GM18519 (cell line): ENCODE data around the gene TRPM4.
"Not testable (repeated sequence)": the region's sequence is repeated elsewhere in the genome, so short reads cannot be mapped to it uniquely, and the experiment has no call there.

Source experiments
- ATAC-seq: cut with Tn5 transposase; IDR thresholded peaks from one replicate; pipeline ENCODE4 v1.9.1; 2021; ENCODE audit warnings: mild to moderate bottlenecking, moderate library complexity; ENCODE audit not compliant: unreplicated experiment, low FRiP score

TRPM4 gene

DNA sequence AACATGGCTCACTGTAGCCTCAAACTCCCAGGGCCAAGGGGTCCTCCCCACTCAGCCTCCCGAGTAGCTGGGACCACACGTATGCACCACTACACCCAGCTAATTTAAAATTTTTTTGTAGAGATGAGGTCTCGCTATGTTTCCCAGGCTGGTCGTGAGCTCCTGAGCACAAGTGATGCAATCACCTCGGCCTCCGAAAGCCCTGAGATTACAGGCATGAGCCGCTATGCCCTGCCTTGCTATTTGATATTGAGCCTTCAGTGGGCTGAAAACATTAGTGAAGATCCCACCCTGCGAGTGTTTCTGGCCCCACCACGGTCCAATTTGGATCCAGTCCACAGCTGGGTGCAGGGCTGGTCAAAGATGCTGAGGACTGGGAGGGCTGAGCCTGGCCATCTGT, 65.9 kb downstream of the TRPM4 start:
- no peak for ATAC-seq

DNA sequence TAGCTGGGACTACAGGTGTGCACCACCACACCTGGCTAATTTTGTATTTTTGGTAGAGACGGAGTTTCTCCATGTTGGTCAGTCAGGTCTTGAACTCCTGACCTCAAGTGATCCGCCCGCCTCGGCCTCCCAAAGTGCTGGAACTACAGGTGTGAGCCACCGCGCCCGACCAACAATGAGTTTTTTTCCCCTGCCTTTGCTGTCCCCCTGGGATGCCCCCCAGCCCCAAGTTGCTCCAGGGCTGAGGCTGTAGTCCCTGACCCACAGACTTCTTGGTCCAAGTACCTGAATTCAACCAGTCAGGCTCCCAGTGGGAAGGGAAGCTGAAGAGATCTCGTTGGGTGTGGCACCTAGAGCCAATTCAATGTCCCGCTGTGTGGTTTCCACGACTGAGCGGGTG, 66.8 kb downstream of the TRPM4 start:
- not testable (repeated sequence) for ATAC-seq

DNA sequence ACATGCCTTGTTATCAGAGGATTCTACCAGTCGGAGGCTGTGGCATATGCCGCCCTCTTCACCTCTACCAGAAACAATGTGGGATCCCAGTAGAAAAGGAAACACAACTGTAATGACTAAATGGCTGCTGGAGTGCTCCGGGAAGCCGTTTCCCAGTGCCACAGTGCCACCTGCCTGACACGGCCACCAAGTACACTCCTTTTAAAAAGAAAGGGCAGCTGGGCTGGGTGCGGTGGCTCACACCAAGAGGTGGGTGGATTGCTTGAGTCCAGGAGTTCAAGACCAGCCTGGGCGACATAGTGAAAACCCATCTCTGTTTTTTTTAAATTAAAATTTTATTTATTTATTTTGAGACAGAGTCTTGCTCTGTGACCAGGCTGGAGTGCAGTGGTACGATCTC, 67.3 kb downstream of the TRPM4 start:
- ATAC-seq, result no peak

GRCh38 chr19:49229416-49229815, 71.8 kb downstream of the TRPM4 start:
- no peak for ATAC-seq

- ATAC-seq, result no peak
These were observed 73.8 kb downstream of the TRPM4 start for GRCh38 chr19:49231389-49231788.

DNA sequence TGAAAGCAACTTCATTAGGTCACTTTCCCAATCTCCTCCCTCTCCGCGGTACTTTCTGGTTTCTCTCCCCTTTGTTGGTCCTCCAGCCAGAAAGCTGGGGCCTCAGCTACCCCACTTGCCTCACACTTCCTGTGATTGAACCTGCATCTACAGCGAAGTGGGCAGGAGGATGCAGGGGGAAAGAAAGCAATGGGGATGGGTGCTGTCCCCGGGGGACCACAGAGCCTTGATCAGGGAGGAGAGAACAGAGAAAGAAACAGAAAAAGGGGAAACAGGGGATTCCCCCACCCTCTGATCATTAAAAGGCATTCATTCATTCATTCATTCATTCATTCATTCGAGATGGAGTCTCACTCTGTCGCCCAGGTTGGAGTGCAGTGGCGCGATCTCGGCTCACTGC, 74.2 kb downstream of the TRPM4 start:
- no peak for ATAC-seq

DNA sequence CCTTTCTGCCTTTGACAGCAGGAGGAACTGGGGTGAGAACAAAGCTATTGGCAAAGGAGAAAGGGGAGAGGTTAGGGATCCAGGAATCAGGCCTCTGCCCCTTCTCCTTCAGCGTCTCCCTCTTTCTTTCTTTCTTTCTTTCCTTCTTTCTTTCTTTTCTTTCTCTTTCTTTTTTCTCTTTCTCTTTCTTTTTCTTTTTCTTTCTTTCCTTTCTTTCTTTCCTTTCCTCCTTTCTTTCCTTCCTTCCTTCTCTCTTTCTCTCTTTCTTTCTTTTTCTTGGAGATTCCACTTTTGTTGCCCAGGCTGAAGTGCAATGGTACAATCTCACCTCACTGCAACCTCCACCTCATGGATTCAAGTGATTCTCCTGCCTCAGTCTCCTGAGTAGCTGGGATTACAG, 75.6 kb downstream of the TRPM4 start:
- no peak for ATAC-seq

DNA sequence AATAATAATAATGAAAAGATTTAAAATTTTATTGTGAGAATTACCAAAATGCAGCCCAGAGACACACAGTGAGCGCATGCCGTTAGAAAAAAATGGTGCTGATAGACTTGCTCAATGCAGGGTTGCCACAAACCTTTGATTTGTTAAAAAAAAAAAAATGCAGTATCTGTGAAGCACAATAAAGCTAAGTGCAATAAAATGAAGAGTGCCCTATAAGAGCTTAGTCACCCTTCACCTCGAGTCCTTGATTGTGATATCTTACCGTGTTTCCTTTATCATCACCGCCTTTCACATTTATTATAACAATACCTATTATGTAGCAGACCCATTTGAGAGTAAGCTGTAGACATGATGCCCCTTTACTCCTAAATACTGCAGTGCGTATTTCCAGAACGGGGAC, 84.2 kb downstream of the TRPM4 start:
- no peak for ATAC-seq

DNA sequence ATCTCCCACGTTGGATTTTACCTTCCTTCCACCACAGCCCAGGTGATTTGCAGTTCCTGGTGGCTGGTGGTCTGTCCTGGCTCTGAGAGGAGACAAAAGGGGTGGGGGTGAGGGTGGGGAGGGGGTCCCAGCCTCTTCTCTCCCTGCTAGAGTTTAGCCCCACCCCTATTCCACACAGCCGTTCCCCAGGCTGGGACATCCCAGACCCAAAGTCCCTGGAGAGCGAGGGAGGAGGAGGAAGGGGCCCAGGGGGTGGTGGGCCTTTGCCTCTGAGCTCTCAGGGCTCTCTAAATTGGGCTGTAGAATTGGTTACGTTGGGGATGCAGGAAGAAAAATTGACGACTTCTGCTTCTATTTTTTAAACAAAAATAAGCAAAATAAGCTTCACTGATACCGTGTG, 85.5 kb downstream of the TRPM4 start:
- ATAC-seq, result no peak

DNA sequence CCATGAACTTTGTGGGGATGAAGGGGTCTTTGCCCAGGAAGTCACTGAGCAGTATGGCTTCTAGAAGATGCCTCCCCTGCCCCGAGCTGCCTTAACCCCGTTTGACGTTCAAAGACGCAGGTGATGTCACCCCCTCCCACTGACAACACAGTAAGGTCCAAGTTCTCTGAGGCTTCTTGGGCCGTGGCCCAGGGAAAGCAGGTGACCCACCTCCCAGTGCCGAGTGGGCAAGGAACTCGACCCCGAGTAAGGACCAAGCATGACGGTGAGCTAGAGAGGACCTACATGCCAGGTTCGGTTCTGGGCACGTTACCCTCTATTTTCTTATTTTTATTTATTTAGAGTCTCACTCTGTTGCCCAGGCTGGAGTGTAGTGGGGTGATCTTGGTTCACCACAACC, 86.1 kb downstream of the TRPM4 start:
- ATAC-seq, result no peak

DNA sequence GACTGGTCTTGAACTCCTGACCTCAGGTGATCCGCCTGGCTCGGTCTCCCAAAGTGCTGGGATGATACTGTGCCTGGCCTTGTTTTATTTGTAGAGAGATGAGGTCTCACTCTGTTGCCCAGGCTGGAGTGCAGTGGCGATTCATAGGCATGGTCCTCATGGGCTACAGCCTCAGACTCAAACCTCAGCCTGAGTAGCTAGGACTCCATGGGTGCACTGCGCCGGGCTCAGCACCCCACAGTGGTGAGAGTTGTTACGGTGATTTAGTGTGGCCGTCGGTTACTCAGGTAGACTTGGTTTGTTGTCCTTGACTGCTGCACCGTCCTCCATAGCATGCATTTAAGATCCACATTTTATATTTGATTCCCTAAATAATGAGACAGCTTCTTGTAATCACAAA, 86.7 kb downstream of the TRPM4 start:
- no peak for ATAC-seq

GRCh38 chr19:49247676-49248075, 90.1 kb downstream of the TRPM4 start:
- no peak for ATAC-seq

DNA sequence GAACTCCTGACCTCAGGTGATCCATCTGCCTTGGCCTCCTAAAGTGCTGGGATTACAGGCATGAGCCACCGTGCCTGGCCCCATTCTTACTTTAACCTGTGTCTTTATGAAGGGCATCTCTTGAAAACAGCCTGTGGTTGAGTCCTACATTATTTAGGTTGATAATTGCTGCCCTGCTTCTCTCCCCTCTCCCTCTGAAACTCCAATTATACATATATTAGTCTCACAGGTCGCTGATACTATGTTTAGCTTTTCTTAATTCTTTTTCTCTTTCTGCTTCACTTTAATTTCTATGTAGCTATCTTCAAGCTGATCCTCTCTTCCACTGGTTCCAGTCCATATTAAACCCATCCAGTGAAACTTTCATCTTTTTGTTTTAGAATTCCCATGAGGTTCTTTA, 92.3 kb downstream of the TRPM4 start:
- ATAC-seq, result no peak

DNA sequence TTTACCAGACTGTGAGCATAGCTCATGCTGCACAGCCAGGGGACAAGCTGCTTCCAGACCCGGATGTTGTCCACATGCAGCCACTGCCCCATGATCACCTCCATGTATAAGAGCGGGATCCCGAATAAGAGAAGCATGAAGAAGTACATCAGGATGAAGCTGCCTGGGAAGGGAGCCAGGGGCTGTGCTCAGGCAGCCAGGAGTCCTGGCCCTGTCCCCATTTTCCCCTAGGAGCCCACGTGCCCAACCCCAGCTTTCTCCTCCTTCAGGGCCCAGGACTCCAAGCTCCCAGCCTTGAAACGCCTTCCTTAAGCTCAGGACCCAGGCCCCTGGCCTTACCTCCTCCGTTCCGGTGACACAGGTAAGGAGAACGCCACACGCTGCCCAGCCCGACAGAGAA, 98.1 kb downstream of the TRPM4 start:
- no peak for ATAC-seq

DNA sequence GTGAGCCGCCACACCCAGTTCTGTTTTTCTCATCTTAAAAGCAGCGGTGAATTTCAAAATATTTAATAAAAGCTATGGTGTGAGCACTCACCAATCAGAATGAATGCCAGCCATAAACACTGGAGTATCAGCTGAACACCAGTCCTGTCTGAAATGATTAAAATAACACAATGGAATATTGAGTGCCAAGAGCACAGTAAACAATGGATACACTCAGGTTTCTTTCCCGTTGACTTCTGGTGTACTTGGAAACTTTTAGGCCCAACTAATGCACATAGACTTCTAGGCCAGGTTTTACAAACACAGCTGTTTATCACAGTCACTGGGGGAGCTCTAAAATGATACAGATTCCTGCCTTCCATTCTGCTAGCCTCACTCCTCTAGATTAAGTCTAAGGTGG, 99.1 kb downstream of the TRPM4 start:
- ATAC-seq, result no peak
